ENCODE data around the gene RPRD1A. TPM values are rescaled to one million over a fixed set of nuclear protein-coding genes. Genes with fewer than 3 reads are reported as not detected.

Gene RPRD1A
- total and polyA plus RNA-seq, 2 of the 4 experiments (the other 2 are of a cell fraction) = 23.3 to 27.2 TPM

DNA sequence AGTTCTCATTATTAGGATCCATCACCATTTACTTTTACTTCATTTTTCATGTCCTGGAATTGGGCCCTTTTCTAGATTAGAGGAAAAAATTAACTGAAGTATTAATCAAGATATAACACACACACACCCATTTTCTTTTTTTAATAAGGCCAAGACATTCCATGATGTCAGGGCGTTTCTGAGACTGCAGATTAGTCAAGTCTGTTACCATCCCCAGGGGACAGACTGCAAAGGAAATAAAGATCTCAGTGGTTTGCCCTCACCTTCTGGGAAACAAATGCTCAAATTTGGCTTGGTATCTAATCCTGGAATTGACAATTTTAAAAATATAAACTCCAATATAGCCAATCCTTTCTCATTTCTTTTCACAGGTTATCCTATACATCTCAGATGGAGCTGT lies 67.4 kb downstream of the RPRD1A start:
- Histone ChIP-seq H2BK5ac (ENCODE audit: low read depth, low read length, poor library complexity, severe bottlenecking) (no peak overlapping the region), H2AFZ (replicated peaks; ENCODE audit: low read length, poor library complexity) (no peak overlapping the region), H3K4me2 (ENCODE audit: low read depth, low read length) (no peak overlapping the region), H2AK9ac (replicated peaks; ENCODE audit: low read depth, low read length, poor library complexity) (no peak overlapping the region), H3K27me3 (ENCODE audit: control insufficient read depth, insufficient read depth, low read length) (no peaks in the 10 kb centered on the region), H3K9me3 (ENCODE audit: control insufficient read depth, insufficient read depth, low read length) (no peaks in the 10 kb centered on the region), H3K79me1 (ENCODE audit: low read depth in 1 of 2, low read length in 2 of 2) (no peaks in the 10 kb centered on the region), H4K5ac (ENCODE audit: low read depth, low read length) (no peak overlapping the region), H3K18ac (ENCODE audit: low read depth, low read length) (no peak overlapping the region), H4K20me1 (ENCODE audit: insufficient read depth, low read length) (no peaks in the 10 kb centered on the region), H3K27ac (ENCODE audit: insufficient read depth, low read length) (no peak overlapping the region), H3K56ac (ENCODE audit: extremely low read depth, insufficient read depth, low read length) (no peak overlapping the region), H2BK20ac (ENCODE audit: low read depth, low read length) (no peak overlapping the region), H3K4ac (ENCODE audit: low read depth, low read length) (no peak overlapping the region), H3K14ac (replicated peaks; ENCODE audit: low read depth, low read length) (no peak overlapping the region), H3K23ac (ENCODE audit: low read depth, low read length) (no peak overlapping the region), H3K36me3 (ENCODE audit: control insufficient read depth, insufficient read depth, low read length) (no peaks in the 10 kb centered on the region), H3K4me3 (ENCODE audit: insufficient read depth, low read depth, low read length) (no peak overlapping the region), H2AK5ac (ENCODE audit: low read depth, low read length) (no peak overlapping the region), H3K9ac (ENCODE audit: low read depth, low read length) (no peak overlapping the region), H2BK120ac (ENCODE audit: low read depth, low read length) (no peak overlapping the region), H3K4me1 (ENCODE audit: control insufficient read depth, insufficient read depth, low read length) (no peaks in the 10 kb centered on the region), H4K8ac (ENCODE audit: low read depth in 2 of 2, low read length in 2 of 2) (no peak overlapping the region), H2BK15ac (ENCODE audit: low read depth, low read length) (no peak overlapping the region), H4K91ac (ENCODE audit: insufficient read depth, low read depth, low read length) (no peak overlapping the region), H3K9me1 (ENCODE audit: insufficient read depth, low read length) (no peaks in the 10 kb centered on the region)
- ChIA-PET POLR2A (ENCODE audit: unreplicated experiment) (no interaction called here), CTCF (no interaction called here)
- BruUV-seq (replicated peaks) = no TSS peak
- DNase-seq (no peak), ATAC-seq (ENCODE audit: low read depth) (no peak)
- WGBS, 2 experiments (ENCODE audit: extremely low coverage in 2 of 2, insufficient read length in 1 of 2) = 67% methylated on average over 1 of the region's 1 CpG; no CpG with 5 or more reads in 1 of the 2 experiments
- intact Hi-C loops (cut with micrococcal nuclease) (no loop called here), in situ Hi-C loops (cut with MboI; ENCODE audit: low sequenced_read_pairs) (no loop called here), dilution Hi-C loops (cut with HindIII; ENCODE audit: low sequenced_read_pairs, unreplicated experiment) (no loop called here)
- TF ChIP-seq, protein P1, sequence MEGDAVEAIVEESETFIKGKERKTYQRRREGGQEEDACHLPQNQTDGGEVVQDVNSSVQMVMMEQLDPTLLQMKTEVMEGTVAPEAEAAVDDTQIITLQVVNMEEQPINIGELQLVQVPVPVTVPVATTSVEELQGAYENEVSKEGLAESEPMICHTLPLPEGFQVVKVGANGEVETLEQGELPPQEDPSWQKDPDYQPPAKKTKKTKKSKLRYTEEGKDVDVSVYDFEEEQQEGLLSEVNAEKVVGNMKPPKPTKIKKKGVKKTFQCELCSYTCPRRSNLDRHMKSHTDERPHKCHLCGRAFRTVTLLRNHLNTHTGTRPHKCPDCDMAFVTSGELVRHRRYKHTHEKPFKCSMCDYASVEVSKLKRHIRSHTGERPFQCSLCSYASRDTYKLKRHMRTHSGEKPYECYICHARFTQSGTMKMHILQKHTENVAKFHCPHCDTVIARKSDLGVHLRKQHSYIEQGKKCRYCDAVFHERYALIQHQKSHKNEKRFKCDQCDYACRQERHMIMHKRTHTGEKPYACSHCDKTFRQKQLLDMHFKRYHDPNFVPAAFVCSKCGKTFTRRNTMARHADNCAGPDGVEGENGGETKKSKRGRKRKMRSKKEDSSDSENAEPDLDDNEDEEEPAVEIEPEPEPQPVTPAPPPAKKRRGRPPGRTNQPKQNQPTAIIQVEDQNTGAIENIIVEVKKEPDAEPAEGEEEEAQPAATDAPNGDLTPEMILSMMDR (conservative IDR thresholded peaks at IDR 0.05; ENCODE audit: low read depth, low read length) = no peak
- TF ChIP-seq CHD1 (IDR thresholded peaks at IDR 0.05; ENCODE audit: low read depth, low read length) (no peak), MAZ (IDR thresholded peaks at IDR 0.05; ENCODE audit: borderline replicate concordance, low read depth, low read length) (no peak), NFE2L2 (IDR thresholded peaks at IDR 0.05; ENCODE audit: low read depth, low read length) (no peak), MAFK (IDR thresholded peaks at IDR 0.05; ENCODE audit: low read depth, low read length) (no peak), RFX5 (IDR thresholded peaks at IDR 0.05; ENCODE audit: low read depth, low read length) (no peak), FOS (IDR thresholded peaks at IDR 0.05; ENCODE audit: low read depth, low read length) (no peak), BHLHE40 (IDR thresholded peaks at IDR 0.05; ENCODE audit: low read depth, low read length) (no peak), CEBPB (IDR thresholded peaks at IDR 0.05; ENCODE audit: low read depth, low read length) (no peak), SMC3 (IDR thresholded peaks at IDR 0.05; ENCODE audit: low read depth, low read length) (no peak), RCOR1 (IDR thresholded peaks at IDR 0.05; ENCODE audit: insufficient replicate concordance, low read length) (no peak), RAD21 (IDR thresholded peaks at IDR 0.05; ENCODE audit: low read length) (no peak), POLR2A (IDR thresholded peaks at IDR 0.05; ENCODE audit: low read depth, low read length) (no peak), MXI1 (IDR thresholded peaks at IDR 0.05; ENCODE audit: borderline replicate concordance, low read depth, low read length) (no peak)
- TF ChIP-seq, protein P2, sequence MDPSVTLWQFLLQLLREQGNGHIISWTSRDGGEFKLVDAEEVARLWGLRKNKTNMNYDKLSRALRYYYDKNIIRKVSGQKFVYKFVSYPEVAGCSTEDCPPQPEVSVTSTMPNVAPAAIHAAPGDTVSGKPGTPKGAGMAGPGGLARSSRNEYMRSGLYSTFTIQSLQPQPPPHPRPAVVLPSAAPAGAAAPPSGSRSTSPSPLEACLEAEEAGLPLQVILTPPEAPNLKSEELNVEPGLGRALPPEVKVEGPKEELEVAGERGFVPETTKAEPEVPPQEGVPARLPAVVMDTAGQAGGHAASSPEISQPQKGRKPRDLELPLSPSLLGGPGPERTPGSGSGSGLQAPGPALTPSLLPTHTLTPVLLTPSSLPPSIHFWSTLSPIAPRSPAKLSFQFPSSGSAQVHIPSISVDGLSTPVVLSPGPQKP (IDR thresholded peaks at IDR 0.05; ENCODE audit: borderline replicate concordance, low read depth, low read length) = no peak
- TF ChIP-seq, protein P3, sequence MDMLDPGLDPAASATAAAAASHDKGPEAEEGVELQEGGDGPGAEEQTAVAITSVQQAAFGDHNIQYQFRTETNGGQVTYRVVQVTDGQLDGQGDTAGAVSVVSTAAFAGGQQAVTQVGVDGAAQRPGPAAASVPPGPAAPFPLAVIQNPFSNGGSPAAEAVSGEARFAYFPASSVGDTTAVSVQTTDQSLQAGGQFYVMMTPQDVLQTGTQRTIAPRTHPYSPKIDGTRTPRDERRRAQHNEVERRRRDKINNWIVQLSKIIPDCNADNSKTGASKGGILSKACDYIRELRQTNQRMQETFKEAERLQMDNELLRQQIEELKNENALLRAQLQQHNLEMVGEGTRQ (IDR thresholded peaks at IDR 0.05; ENCODE audit: low read depth, low read length) = no peak

Measured in IMR-90 (cell line).